Measurements from ENCODE around the gene LGALS9. TPM values are rescaled to one million over a fixed set of nuclear protein-coding genes. Genes with fewer than 3 reads are reported as not detected.

The LGALS9 gene
- total RNA-seq (2022; extraction: Qiagen RNA extraction; ENCODE audit: low read depth) = 0.81 to 2.0 TPM (median 1.2 TPM) in 5 replicates

GRCh38 chr17:27630607-27631410 lies at the start of gene LGALS9:
TSS of gene LGALS9 (plus strand) at chr17:27631188. CDS start at chr17:27631266, 78 bp downstream.

Other genes with a start within 250 kb of the LGALS9 start
- 7.5 to 22.9 TPM (median 18.5 TPM) in 5 replicates for gene KSR1, start 174.7 kb upstream of the LGALS9 start, total RNA-seq (2022; extraction: Qiagen RNA extraction; ENCODE audit: low read depth)
- gene NOS2, start 169.3 kb downstream of the LGALS9 start, total RNA-seq (2022; extraction: Qiagen RNA extraction; ENCODE audit: low read depth) = 0.08 to 0.27 TPM (median 0.23 TPM) in 5 replicates